AG04450 (cell line): Measurements from ENCODE around the gene FBN2. TPM values are rescaled to one million over a fixed set of nuclear protein-coding genes. Genes with fewer than 3 reads are reported as not detected.

Experiments
- CTCF ChIA-PET: fragments of 300-600, 350-600 bp; formaldehyde crosslinking; extraction: SDS; loops from one replicate; lab custom pipeline; 2022; ENCODE audit warnings: antibody characterized with exemption, inconsistent platforms; lab: Charles Lee
- POLR2A ChIA-PET: fragments of 350-600 bp; formaldehyde crosslinking; extraction: SDS; loops from one replicate; lab custom pipeline; 2021; ENCODE audit warnings: antibody characterized with exemption, inconsistent platforms; lab: Yijun Ruan, JAX
- DNase-seq: peaks from one replicate; pipeline ENCODE4 v3.0.0-alpha.2; 2011; ENCODE audit warnings: low read depth, low spot score
- H3K27ac ChIP-seq: one replicate; pipeline ENCODE4 v1.5.1; 2012; ENCODE audit warnings: low read depth, low read length, control low read depth
- H3K27me3 ChIP-seq: one replicate; pipeline ENCODE4 v1.6.0; 2012; ENCODE audit warnings: low read length; ENCODE audit not compliant: control insufficient read depth, insufficient read depth
- H3K4me3 ChIP-seq: 2 replicates; pipeline ENCODE4 v1.5.1; 2011; ENCODE audit warnings: mild to moderate bottlenecking, low read depth, low read length, control low read depth
- H3K9me3 ChIP-seq: 2 replicates; pipeline ENCODE4 v1.5.1; 2012; ENCODE audit warnings: low read length; ENCODE audit not compliant: control insufficient read depth, insufficient read depth
- polyA plus RNA-seq: library from polyadenylated mRNA; depleted of rRNA; stranded (reverse); fragments of >200 nt; gene quantifications from 2 replicates; pipeline ENCODE4 v1.2.3, GENCODE V29; 2011
- TF ChIP-seq, protein P1 (sequence below): IDR thresholded peaks from 2 replicates; pipeline ENCODE4 v1.5.1; 2011; ENCODE audit warnings: low read depth, low read length, control low read depth, inconsistent platforms

Gene FBN2
- polyA plus RNA-seq, 1 experiment, result 46.5 TPM

DNA sequence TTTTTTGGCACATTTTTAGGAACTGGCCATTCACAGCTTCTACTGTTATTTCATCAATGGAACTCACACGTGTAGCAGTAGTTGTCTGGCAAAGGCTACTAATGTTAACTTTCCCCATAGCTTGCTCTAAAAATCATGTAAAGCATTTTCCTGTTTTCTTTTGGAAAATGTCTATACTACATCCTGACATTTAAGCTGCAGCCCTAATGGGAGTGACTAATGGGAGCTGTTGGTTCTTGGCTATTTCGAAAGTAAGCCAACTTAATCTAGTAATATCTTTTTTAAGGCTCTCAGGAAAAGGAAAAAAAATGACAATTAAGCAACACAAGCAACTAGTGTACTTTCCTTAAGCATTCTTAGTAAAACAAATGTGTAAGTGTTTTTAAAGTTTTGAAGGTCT, 285.3 kb downstream of the FBN2 start:
- TF ChIP-seq, protein P1, sequence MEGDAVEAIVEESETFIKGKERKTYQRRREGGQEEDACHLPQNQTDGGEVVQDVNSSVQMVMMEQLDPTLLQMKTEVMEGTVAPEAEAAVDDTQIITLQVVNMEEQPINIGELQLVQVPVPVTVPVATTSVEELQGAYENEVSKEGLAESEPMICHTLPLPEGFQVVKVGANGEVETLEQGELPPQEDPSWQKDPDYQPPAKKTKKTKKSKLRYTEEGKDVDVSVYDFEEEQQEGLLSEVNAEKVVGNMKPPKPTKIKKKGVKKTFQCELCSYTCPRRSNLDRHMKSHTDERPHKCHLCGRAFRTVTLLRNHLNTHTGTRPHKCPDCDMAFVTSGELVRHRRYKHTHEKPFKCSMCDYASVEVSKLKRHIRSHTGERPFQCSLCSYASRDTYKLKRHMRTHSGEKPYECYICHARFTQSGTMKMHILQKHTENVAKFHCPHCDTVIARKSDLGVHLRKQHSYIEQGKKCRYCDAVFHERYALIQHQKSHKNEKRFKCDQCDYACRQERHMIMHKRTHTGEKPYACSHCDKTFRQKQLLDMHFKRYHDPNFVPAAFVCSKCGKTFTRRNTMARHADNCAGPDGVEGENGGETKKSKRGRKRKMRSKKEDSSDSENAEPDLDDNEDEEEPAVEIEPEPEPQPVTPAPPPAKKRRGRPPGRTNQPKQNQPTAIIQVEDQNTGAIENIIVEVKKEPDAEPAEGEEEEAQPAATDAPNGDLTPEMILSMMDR, result no peak
- ChIA-PET POLR2A (no interaction called here), CTCF (interaction anchor here (0.6 kb wide), 1 partner anchor 23 kb away, joined by 5 read pairs; no protein-coding TSS in a partner anchor)
- H3K4me3 ChIP-seq, result no peak overlapping the region
- H3K27ac ChIP-seq, result no peak overlapping the region
- no peaks in the 10 kb centered on the region for H3K9me3 ChIP-seq
- DNase-seq, result no peak
- no peaks in the 10 kb centered on the region for H3K27me3 ChIP-seq

DNA sequence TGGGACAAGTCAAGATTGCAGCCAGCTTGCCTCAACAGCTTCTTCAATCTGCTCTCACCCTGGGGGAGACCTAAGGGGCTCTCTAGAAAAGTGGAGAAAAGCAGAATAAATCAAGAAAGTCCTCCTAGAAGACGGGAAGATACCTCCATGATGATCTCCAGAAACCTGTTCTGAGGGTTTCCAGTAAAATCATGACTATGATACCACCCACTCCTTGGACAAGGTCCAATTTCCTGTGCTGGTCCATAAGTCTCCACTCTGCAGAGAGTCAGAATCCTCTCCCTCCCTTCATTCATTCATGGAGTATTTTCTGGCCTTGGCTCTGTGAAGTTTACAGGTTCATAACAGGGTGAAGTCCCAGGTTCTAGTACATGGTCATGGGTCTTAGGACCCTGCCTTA, 285.8 kb downstream of the FBN2 start:
- CTCF ChIA-PET, result no interaction called here
- no peak overlapping the region for H3K4me3 ChIP-seq

DNA sequence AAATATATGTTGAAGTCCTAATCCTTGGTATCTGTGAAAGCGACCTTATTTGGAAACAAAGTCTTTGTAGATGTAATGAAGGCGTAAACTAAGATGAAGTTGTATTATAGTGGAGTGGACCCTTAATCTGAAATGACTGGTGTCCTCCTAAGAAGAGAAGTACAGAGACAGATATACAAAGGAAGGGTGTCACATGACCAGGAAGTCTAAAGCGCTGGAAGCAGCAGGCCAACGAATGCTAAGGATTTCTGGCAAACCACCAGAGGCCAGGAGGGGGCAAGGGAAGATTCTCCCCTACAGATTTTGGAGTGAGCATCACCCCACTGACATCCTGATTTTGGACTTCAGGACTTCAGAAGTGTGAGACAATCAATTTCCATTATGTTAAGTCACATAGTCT, 292.1 kb downstream of the FBN2 start:
- TF ChIP-seq, protein P1, result no peak
- DNase-seq, result no peak

More for the DNA sequence above, 285.8 kb downstream of the FBN2 start:
- H3K9me3 ChIP-seq, result no peaks in the 10 kb centered on the region
- H3K27me3 ChIP-seq, result no peaks in the 10 kb centered on the region
- no peak overlapping the region for H3K27ac ChIP-seq
- TF ChIP-seq, protein P1, result no peak
- no peak for DNase-seq
- POLR2A ChIA-PET, result no interaction called here

DNA sequence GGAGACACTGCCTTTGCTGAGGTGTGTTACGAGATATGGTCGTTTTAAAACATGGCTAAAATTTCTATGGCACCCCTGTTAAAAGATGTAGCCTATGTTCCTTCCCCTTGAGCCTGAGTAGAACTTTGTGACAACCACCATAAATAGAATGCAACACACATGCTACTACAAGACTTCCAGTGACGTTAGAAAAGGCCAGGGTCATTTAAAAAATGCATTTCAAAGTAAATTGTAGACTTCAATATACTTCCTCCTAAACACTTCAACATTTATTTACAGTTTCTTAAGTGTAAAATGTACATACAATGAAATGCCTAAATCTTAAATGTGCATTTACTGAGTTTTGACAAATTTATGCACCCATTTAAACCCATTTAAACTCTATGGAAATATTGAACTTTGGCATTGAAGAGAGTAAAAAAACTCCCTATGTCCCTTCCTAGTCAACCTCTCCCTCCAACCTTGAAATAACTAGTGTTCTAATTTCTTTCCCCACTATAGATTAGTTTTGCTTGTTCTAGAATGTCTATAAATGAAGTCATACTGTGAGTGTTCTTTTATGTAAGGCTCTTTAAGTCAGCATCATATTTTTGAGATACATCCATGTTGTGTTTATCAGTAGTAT, 294.0 kb downstream of the FBN2 start:
- no peak overlapping the region for H3K27ac ChIP-seq
- CTCF ChIA-PET, result no interaction called here
- no peak for DNase-seq

More for the DNA sequence above, 292.1 kb downstream of the FBN2 start:
- H3K4me3 ChIP-seq, result no peak overlapping the region
- H3K27ac ChIP-seq, result no peak overlapping the region
- POLR2A ChIA-PET, result no interaction called here
- no peaks in the 10 kb centered on the region for H3K27me3 ChIP-seq
- CTCF ChIA-PET, result no interaction called here
- no peaks in the 10 kb centered on the region for H3K9me3 ChIP-seq

DNA sequence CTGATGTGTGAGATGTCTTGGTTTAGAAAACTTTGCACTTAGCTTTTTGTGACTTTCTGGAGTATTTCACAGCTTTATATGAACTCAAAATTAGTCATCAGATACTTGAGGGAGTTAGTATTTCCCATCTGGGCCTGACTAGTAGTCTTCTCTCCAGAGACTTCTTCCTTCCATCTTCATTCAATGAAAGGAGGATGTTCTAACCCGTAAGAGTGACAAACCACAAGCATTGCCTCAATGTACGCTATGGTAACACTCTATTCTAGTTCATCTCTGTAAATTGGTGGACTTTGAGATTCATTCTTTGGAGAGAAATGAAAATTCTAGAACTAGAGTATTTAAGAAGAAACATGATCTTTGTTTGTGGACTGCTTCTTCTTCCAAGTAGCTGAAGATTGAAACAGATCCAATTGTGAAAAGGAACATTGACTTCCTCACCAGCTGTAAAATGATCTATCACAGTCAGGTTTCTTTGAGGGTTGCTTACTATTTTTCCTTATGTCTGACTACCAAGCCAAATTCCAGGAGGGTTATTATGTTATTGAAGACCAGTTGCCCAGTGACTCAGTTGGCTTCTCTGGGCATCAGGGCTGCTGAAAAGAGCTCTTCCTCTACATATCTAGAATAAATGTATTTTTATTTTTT, 296.9 kb downstream of the FBN2 start:
- TF ChIP-seq, protein P1, result no peak
- H3K4me3 ChIP-seq, result no peak overlapping the region
- H3K27me3 ChIP-seq, result no peaks in the 10 kb centered on the region
- DNase-seq, result no peak
- ChIA-PET POLR2A (no interaction called here), CTCF (no interaction called here)
- H3K9me3 ChIP-seq, result no peaks in the 10 kb centered on the region
- H3K27ac ChIP-seq, result no peak overlapping the region

More for the DNA sequence above, 294.0 kb downstream of the FBN2 start:
- no peak overlapping the region for H3K4me3 ChIP-seq
- no peaks in the 10 kb centered on the region for H3K9me3 ChIP-seq
- TF ChIP-seq, protein P1, result no peak
- POLR2A ChIA-PET, result no interaction called here
- no peaks in the 10 kb centered on the region for H3K27me3 ChIP-seq
